ENCODE data around the gene REG4.
A peak's percentile ranks its signal among the peaks of the same experiment; 100 is the strongest.
"Not testable (repeated sequence)": the region's sequence is repeated elsewhere in the genome, so short reads cannot be mapped to it uniquely, and the experiment has no call there.

Gene REG4

DNA sequence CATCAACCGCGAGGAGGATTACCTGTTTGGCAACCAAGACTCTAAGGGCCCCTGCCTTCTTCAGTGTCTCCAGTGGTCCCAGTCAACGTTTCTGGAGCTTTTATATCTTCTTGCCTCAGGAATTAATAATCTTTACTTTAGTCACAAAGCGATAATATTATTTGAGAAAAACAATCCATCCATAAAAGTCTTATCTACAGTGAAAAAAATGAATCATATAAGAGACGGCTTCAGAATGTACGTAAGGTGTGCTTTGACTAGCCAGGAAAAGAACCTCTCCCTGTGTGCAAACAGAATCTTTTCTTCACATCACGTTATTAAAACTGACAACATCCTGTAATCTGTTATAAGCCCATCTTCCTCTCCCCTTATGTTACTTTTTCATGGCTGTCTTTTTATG lies at the start of gene REG4:
TSS of gene REG4 (minus strand) at position 74 of the 400 bp plus-strand sequence. CDS start 2,691 bp downstream, outside the sequence.
- DNase-seq, result no peak

DNA sequence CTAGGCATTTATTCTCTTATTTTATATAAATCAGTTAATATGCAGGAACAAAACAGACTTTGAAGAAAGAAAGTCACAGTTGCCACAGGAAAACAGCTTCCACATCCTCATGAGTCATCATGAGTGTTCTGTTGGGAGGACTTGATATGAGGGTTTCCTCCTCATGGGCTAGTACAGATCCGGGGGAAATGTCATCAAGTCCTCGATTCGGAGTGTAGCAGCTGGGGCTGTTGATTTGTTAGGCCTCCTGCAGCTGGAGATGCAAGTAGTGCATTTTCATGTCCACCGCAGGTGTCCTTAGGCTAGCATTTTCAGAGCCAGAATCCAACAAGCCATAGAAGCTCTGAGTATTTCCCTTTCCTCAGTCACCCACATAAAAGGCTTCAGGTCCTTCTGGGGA lies 48.4 kb upstream of the REG4 start:
- no peak for DNase-seq

DNA sequence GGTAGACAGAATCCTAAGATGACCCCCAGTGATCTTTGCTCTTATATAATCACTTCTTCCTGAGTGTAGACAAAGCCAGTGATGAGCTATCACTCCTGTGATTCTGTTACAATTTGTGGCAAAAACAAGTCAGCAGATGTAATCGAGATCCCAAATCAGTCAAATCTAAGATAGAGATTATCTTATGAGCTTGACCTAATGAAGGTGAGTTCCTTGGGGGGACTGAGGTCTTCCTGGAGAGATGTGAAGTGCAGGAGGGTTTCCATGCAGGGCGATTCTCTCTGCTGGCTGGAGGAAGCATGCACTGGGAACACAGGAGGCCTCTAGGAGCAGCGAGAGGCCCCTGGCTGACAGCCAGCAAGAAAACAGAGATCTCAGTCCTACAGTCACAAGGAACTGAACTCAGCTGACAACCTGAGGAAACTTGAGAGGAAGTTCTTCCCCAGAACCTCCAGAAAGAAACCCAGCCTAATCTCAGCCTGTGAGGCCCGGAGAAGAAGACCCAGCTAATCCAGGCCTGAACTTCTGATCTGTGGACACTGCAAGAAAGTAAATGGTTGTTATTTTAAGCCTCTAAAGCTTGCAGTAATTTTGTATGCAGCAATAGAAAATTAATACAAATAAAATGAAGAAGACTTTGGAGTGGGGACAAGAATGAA lies 47.4 kb upstream of the REG4 start:
- not testable (repeated sequence) for DNase-seq

DNA sequence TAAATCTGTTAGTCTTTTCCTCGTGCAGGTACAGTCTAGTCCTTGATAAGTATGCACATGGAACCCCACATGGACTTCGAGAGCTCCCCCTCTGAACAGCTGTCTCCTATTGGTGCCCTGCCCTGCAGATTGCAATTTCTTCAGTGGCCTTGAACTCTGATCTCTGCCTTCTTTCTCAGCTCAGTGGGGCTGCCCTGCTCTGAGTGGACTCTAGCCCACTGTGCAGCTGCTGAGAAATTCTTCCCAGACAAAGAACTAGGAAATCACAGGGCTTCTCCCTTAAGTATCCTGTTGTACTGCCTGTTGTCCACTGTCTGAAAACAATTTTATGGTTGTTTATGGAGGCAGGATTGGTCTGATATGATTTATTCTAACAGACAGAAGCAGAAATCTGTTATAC lies 46.9 kb upstream of the REG4 start:
- no peak for DNase-seq

DNA sequence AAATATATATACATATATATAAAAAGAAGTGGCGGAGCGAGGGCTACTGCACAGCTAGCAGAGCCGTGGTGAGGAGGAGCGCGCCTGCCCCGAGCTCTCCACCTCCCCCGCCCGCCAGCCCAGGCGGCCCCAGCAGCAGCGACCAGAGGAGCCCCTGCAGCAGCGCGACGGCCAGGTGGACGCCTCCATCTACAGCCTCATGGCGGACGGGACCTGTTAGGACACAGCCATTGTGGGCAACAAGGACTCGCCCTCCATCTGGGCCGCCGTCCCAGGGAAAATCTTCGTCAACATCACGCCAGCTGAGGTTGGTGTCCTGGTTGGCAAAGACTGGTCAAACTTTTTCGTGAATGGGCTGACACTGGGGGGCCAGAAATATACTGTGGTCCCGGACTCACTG lies 41.9 kb upstream of the REG4 start:
- DNase-seq, result no peak

DNA sequence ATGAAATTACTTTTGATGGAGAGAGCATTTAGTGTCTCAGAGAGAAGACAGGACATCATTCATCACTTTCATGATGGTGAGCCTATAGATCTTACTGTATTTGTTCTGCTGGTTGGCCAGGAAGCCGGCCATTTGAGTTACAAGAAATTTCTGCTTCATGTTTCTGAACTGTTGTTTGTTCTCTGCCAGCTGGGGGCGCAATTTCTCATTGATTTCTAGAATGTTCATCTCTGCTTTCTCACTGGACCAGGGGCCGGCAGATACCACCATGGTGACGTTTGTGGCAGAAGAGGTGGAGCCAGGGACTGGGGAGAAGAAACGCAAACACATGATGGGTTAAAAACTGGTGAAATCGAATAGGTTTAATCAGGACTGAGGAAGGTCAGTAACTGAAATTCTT lies 32.9 kb upstream of the REG4 start:
- DNase-seq, result not testable (repeated sequence)

DNA sequence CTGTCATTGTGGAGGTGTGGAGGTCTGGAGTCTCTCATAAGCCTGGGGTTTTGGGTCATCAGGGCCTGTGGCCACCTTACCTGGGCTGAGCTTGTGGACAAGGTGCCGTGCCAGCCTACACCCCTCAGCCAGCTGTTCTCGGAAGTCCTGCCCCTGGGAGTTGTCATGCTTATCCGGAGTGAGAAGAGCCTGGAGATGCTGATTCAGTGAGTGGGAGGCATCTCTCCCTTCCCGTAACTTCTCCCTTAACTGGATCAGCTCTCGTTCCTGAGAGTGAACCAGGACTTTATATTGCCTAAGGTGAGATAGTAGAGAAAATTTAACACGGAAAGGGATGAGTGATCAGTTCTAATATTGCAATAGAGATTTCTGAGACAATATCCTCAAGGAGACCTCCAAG lies 30.0 kb upstream of the REG4 start:
- DNase-seq, result no peak

DNA sequence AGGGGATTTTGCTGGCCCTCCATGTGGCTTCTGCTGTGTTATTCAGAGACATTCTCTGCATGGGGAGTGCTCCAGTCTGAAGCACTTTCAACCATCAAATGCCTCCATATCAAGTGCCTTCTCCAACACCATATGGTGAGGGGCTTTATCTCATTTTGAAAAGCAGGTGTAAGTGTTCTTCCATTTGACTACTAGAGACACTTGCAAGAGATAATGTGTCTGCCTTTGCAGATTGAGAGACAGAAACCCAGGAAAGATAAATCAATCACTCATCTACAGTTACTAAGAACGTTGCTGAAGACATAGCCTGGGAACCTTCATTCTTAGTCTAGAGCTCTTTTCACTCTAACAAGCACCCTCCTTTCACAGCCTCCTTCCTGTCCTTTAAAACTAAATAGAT lies 29.5 kb upstream of the REG4 start:
- no peak for DNase-seq

DNA sequence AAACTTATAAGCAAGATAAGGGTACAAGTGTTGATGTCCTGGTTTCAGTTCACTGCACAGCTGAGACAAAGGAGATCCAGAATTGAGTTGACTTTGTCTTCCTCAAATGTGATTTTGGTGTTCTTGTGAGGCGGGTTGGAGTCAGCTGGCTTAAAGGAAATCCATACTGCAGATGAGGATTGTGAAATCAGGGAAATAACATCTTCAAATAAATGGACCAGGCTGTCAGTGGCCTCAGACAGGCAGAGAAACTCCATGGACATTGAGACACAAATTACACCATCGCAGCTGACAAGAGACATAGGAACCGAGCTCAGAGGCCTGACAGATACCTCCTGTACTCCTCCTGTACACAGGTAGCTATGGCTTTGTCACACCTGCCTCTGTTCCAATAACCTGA lies 27.0 kb upstream of the REG4 start:
- no peak for DNase-seq

DNA sequence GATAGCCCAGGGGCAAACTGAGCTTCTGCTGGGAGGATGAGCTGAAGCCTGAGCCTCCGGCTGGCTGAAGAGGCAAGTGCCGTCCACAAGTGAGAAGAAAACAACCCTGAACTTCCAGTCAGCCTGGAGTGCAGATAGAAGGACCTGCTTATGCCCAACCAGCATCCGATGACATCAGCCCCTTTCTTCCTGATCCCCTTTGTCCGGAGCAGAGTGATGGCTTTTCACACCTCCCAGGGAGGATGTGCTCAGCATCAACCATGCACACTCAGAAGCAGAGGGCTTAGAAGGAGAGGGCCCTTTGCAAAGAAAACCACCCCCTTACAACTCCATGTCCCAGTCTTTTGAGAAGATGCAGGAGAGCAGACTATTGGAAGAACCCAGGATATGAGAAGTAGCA lies 23.7 kb upstream of the REG4 start:
- DNase-seq, result no peak

DNA sequence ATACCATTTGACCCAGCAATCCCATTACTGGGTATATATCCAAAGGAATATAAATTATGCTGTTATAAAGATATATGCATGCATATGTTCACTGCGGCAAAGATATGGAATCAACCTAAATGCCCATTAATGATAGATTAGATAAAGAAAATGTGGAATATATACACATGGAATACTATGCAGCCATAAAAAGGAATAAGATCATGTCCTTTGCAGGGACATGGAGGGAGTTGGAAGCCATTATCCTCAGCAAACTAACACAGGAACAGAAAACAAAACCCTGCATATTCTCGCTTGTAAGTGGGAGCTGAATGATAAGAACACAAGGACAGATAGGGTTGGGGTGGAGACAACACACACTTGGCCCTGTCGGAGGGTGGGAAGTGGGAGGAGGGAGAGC lies 19.8 kb upstream of the REG4 start:
- no peak for DNase-seq

DNA sequence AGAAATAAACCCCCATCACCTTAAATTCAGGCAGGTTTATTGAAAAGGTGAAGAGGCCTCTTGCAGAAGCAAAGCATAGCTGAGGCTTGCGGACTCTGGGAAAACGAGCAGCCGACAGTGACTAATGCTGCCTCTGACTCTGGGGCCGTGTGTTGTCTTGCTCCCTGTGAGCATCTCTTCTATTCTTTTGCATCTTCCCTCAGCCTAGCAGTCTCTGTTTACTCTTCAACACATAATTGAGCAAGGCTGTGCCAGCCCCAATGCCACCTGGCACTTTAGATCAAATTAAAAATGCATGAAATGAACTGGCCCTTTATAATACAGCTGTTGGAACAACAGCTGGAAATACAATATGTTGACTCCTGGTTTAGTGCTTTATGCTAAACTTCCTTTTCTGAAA lies 18.4 kb upstream of the REG4 start:
- DNase-seq, result peak; percentile 21

DNA sequence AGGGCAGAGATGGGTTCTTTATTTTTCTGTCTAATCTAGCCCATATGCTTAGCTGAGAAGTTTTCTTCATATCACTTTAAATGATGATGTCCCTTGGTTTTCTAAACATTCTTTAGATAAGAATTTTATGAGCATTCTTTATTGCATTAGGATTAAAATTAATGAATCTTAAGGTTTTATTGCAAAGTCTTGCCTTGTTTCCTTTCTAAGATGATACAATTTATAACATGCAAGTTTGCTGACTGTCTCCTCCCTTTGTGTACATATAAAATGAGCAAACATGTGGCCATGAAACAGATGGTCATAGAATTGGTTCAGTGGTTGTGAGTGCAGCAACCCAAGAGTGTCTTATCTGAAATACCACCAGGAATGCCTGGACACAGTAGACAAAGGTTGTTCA lies 17.7 kb upstream of the REG4 start:
- not testable (repeated sequence) for DNase-seq

DNA sequence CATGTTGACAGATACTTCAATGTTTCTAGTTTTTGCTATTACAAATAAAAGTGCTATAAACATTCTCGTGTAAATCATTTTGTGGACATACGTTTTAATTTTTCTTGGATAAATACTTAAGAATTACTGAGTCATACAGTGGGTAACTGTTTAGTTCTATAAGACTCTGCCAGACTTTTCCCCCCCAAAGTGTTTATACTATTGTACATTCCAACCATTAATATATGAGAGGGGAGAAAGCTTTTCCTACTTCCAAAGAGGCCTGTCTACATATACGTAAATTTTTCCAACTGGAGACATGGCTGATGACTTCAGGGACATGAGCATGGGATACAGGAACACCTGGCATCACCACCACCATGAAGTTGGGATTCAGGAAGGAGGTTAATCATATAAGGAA lies 17.0 kb upstream of the REG4 start:
- DNase-seq, result no peak

DNA sequence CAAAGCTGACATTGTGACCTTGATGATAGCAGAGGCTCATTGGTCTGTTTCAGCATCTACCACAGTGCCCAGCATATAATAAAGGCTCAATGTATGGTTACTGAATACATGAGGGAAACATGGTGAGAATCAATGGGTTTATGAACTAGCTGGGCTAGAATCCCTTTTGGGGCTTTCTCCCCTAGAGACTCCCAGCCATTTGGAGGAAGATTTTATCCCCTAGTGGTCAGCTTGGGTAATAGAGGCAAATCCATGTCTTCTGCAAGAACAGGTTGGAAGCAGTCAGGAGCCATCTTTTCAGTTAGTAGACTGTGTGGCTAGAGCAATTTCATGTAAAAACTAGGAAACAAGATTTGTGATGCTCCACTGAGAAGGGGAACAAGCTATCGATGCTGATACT lies 15.8 kb upstream of the REG4 start:
- no peak for DNase-seq

DNA sequence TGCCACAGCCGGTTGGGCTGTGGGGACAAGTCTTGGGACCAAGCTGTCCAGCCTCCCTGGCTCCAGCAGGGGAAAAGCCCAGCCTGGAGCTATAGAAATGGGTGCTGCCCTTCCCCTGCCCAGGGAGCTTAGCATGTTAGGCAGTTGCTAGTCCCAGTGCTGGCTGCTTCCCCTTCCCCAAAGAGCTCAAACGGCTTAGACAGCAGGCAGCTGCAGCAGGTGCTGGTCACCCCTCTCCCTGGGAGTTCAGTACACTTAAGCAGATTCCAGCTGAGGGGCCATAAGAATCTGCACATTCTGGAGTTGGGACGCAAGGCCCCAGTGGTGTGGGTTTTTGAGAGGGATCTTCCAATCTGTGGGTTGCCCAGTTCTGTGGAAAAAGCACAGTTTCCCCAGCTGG lies 11.1 kb upstream of the REG4 start:
- no peak for DNase-seq

DNA sequence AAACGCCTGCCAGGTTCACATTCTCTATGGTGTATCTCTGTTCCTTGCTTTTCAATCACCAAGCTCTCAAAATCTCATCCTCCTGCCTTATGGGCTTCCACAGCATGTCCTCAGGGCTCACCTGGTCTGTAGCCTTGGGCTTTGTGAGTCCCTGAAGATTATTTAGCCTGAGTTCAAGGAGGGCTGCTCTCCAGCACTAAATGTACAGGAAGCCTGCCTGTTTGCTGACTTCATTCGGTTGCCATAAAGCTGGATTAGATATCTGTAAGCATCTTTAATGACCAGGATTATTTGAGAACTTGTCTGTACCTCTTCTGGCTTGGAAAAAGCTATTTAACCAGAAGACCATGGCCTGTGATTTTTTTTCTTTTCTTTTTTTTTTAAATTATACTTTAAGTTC lies 6.9 kb upstream of the REG4 start:
- DNase-seq, result no peak

DNA sequence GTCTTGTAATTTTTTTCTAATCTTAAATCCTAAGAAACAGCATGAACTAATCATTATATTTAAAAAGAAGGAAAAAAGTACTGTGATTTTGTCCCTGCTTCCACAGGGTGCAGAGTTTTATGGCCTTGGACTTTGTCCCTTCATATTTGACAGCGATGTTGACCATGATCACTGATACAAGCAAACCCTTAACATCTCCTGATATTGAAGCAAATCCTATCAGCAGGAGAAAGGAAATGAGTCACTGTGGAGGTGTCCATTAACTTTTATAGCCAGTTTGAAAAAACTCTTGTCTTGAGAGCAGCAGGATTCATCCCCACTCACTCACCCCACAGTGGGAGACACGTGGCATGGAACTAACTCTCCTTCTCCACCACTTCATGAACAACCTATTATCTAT lies 5.1 kb upstream of the REG4 start:
- DNase-seq, result no peak

DNA sequence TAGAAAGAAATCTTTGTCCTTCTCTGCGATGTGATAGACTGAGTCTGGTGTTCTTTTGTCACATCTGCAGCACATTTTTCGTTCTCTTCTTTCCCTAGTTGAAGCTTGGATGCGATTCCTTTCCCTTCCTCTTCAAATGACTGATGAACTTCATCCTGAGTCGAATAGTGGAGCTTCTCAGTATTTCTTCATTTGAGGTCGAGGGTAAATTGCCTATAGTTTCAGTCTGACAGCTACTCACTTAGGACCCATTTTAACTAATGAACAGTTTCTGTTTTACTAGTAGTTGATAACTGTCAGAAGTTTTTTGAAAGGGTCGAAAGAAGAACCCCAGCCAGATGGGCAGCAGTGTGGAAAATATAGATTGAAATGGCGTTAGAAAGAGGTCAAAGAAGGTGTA lies 4.7 kb upstream of the REG4 start:
- DNase-seq, result no peak

DNA sequence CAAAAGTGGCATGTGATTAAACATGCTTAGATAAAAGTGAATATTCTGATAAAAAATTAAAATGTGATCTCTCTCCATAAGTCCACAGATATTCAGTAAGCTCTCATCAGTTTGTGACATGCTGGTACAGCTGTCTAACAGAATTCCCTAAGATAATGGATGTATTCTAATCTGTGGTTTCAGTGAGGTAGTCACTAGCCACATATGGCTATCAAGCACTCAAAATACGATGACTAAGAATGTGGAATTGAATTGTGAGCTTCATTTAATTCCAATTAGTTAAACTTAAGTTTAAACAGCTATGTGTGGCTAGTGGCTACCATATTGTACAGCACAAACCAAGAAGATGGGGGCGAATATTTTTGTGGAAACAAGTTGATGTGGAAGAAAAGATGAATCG lies 4.1 kb upstream of the REG4 start:
- DNase-seq, result no peak

DNA sequence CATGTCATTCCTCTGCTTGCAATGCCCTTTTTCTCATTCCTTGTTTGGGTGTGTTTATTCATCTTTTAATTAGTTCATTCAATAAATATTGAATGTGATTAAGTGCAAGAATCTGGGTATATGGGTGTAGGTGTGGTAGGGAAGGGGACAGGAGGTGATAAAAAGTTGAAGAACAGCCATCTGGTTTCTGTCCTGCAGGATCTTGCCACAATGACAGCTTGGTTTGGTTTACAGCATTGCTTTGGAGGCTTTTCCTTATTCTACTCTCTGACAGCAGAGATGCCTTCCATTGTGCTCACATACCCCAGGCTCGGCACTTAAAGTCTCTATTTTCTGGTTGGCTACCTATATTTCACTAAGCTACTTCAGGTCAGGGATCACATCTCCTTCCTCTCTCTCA lies 3.0 kb upstream of the REG4 start:
- DNase-seq, result no peak

DNA sequence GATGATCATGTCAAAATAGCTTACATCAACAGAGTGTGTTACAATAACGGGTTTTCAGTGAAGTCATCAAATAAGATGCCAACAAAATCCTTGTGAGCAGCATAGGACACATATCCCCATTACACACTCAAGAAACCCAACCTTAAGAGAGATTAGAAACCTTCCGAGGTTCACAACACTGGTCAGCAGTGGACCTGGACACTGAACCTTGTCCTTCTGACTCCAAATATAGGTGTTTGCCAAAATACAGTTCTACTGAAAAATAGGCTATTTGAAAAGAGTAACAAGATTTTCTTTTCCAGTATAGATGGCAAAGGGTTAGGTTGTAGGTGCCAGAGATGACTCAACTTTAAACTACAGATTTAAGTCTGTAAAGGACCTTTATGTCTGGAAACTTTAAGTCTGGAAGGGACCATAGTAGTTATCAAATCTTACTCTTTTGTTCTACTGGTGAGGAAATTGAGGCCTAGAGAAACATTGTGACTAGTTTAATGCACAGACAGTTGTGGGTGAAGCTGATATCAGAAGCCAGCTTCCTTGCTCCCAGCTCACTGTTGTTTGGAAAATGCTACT lies 811 bp upstream of the REG4 start:
- DNase-seq, result no peak

DNA sequence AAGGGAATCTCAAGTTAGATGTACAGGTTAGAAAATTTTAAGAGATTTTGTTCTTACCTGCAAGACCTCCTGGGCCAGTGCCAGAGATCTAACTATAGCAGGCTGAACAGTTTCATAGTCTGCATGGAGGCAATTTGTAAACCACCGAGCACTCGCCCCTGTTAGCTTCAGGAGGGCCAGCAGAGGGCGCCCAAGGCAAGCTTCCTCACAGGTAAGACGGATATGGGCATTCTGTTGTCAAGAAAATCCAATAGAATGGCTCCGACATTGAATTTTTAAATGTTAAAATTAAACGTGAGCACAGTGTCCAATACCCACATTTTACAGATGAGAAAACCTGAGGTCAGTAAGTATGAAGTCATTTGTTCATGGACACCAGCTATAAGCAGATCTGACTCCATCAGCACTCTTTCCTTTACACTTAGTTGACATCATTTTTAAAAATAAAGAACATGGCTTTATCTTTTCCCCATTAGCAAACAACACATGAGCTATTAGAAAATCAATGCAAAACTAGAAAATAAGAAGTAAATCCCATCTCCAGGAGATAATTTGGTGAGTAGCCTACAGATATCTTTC lies 2.2 kb downstream of the REG4 start:
- peak; percentile 40 for DNase-seq

DNA sequence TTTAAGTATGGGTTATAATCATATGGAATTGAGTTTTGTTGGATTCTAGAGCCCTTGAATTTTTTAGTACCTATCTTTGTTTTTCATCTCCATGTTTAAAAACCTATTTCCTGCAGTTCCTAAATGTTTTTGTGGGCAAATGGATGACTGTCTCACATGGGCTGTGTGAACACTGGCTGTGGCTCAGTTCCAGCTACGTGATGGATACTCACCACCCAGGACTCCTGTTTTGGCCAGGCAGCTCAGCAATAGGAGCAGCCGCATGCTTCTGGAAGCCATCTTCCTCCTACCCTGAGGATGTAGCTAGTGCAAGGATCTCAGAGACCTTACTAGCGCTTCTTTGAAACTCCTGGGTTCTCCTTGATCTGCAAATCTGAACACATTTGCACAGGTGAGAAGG lies 2.8 kb downstream of the REG4 start:
- no peak for DNase-seq

DNA sequence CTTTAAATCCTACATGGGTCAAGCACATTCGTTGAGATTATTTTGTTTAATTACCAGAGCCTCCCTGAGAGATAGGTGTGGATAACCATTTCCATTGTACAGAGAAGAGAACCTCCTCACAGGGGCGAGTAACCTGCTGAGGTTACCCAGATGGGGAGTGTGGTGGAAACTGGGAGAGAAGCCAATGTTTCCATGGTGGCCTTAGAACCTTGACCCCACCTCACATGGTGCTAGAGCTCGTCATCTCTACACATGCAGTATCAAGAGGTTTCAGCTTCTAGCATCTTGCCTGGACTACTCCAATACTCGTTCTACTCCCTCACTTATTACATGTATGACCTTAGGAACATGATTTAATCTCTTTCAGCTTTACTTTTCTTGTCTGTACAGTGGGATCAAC lies 4.8 kb downstream of the REG4 start:
- DNase-seq, result no peak

Measured in DMS 273 treated with DMSO at 0.1 percent for 48 hours (cell line).